Thoracic aorta (tissue), 2 donors: ENCODE data around the gene NDUFB8. TPM values are rescaled to one million over a fixed set of nuclear protein-coding genes. Genes with fewer than 3 reads are reported as not detected.
"Not testable (repeated sequence)": the region's sequence is repeated elsewhere in the genome, so short reads cannot be mapped to it uniquely, and the experiment has no call there.

ENCODE experiments used
- ATAC-seq: fragments of 150-250 bp; one replicate; pipeline ENCODE4 v1.8.0; 2017; ENCODE audit warnings: low read depth; ENCODE audit not compliant: insufficient number of reproducible peaks, low FRiP score
- DNase-seq: peaks from one replicate; pipeline ENCODE4 v3.0.0-alpha.2; 2020; ENCODE audit warnings: low spot score
- H3K27ac ChIP-seq, 2 donors: fragments of 200-600 bp; sonication (generic); 1 replicate in 1 of 2; 2 replicates in 1 of 2; pipeline ENCODE4 v1.5.1; 2016; ENCODE audit warnings: mild to moderate bottlenecking in 2 of 2, moderate library complexity in 2 of 2
- H3K27me3 ChIP-seq: fragments of 200-600 bp; sonication (generic); replicated peaks from 2 replicates; pipeline ENCODE4 v1.6.0; 2016; ENCODE audit warnings: mild to moderate bottlenecking; ENCODE audit not compliant: insufficient read depth
- H3K36me3 ChIP-seq: fragments of 200-600 bp; sonication (generic); one replicate; pipeline ENCODE4 v1.5.1; 2016
- H3K4me1 ChIP-seq, 2 donors: fragments of 200-600 bp; sonication (generic); 1 replicate in 1 of 2; 2 replicates in 1 of 2; pipeline versions ENCODE4 v1.5.1 to v1.6.0; 2016; ENCODE audit warnings: low read depth in 2 of 2, mild to moderate bottlenecking in 1 of 2; ENCODE audit not compliant: control insufficient read depth in 1 of 2
- H3K4me3 ChIP-seq: fragments of 200-600 bp; sonication (generic); 2 replicates; pipeline ENCODE4 v1.5.1; 2016; ENCODE audit warnings: mild to moderate bottlenecking
- H3K9me3 ChIP-seq: fragments of 200-600 bp; sonication (generic); 2 replicates; pipeline ENCODE4 v1.5.1; 2016
- CTCF ChIP-seq: fragments of 200-600 bp; sonication (generic); IDR thresholded peaks from one replicate; pipeline ENCODE4 v1.5.1; 2019; ENCODE audit warnings: antibody characterized with exemption
- total RNA-seq, 2 donors: library from RNA; depleted of rRNA; stranded (reverse); fragments of >200 nt; gene quantifications; one replicate each; pipeline versions ENCODE4 v1.1.0 to v1.2.3, GENCODE V29; 2016

The NDUFB8 gene
- total RNA-seq = 100 to 1,000 TPM; 106 to 222 TPM

GRCh38 chr10:100529475-100530298 lies at the start of gene NDUFB8:
Gene NDUFB8 (minus strand): TSS chr10:100529871. CDS start chr10:100529851, 20 bp downstream.
- no peaks in the 10 kb centered on the region for H3K9me3 ChIP-seq
- TF ChIP-seq CTCF = no peak
- peaks cover 4 to 23% of the 10 kb centered on the region in 2 donors for H3K4me1 ChIP-seq
- H3K4me3 ChIP-seq = peak within 1 kb of the TSS; percentile 89
- peaks cover 19% of the 10 kb centered on the region for H3K36me3 ChIP-seq
- DNase-seq (peak; percentile 83), ATAC-seq (peak; percentile 83)
- H3K27ac ChIP-seq = peak within 1 kb of the TSS; percentile 2 to 66
- no peaks in the 10 kb centered on the region for H3K27me3 ChIP-seq

GRCh38 chr10:100576282-100576635 lies 46.6 kb upstream of the NDUFB8 start:
- H3K27me3 ChIP-seq = no peaks in the 10 kb centered on the region

GRCh38 chr10:100575585-100576281 lies 46.1 kb upstream of the NDUFB8 start:
- no peaks in the 10 kb centered on the region for H3K4me1 ChIP-seq
- H3K27me3 ChIP-seq = no peaks in the 10 kb centered on the region
- DNase-seq (no peak), ATAC-seq (no peak)
- no peak for TF ChIP-seq CTCF
- H3K9me3 ChIP-seq = no peaks in the 10 kb centered on the region
- H3K36me3 ChIP-seq = no peaks in the 10 kb centered on the region
- no peak overlapping the region for H3K27ac ChIP-seq
- no peak overlapping the region for H3K4me3 ChIP-seq

More at GRCh38 chr10:100576282-100576635, 46.6 kb upstream of the NDUFB8 start:
- Histone ChIP-seq H3K4me1 (no peaks in the 10 kb centered on the region), H3K9me3 (no peaks in the 10 kb centered on the region), H3K36me3 (no peaks in the 10 kb centered on the region), H3K4me3 (no peak overlapping the region), H3K27ac (no peak overlapping the region)
- no peak for ATAC-seq
- no peak for DNase-seq
- no peak for TF ChIP-seq CTCF

GRCh38 chr10:100575146-100575545 lies 45.5 kb upstream of the NDUFB8 start:
- not testable (repeated sequence) for H3K36me3 ChIP-seq, H3K4me1 ChIP-seq, DNase-seq, H3K27ac ChIP-seq, H3K4me3 ChIP-seq, H3K27me3 ChIP-seq, ATAC-seq, H3K9me3 ChIP-seq

GRCh38 chr10:100571084-100571856 lies 41.6 kb upstream of the NDUFB8 start:
- ATAC-seq (no peak), DNase-seq (no peak)
- Histone ChIP-seq H3K4me1 (no peaks in the 10 kb centered on the region), H3K36me3 (no peaks in the 10 kb centered on the region), H3K9me3 (no peaks in the 10 kb centered on the region), H3K27me3 (no peaks in the 10 kb centered on the region), H3K4me3 (no peak overlapping the region), H3K27ac (no peak overlapping the region)
- no peak for TF ChIP-seq CTCF
